ENCODE data around the gene STN1.

GRCh38 chr10:103855852-103856796 lies 61.9 kb downstream of the STN1 start:
- TF ChIP-seq CTCF (conservative IDR thresholded peaks at IDR 0.05; ENCODE audit: low read depth, low read length) (no peak), EZH2 (IDR thresholded peaks at IDR 0.05; ENCODE audit: borderline replicate concordance, low read depth, low read length, poor library complexity, severe bottlenecking) (no peak)

All from A673 (cell line).